Osteoblast (primary cell): ENCODE results near the gene ATP8A1. TPM values are rescaled to one million over a fixed set of nuclear protein-coding genes. Genes with fewer than 3 reads are reported as not detected.

ENCODE experiments used
- DNase-seq: peaks from one replicate; pipeline ENCODE4 v3.0.0; 2011; ENCODE audit warnings: low spot score, mixed read lengths; ENCODE audit not compliant: insufficient read length; ENCODE audit errors: missing footprints
- H2AFZ ChIP-seq: 2 replicates; pipeline ENCODE4 v1.6.0; 2011; ENCODE audit warnings: mild to moderate bottlenecking, low read length
- H3K27ac ChIP-seq: 2 replicates; pipeline ENCODE4 v1.5.1; 2011; ENCODE audit warnings: mild to moderate bottlenecking, low read depth, low read length, moderate library complexity
- H3K27me3 ChIP-seq: 2 replicates; pipeline ENCODE4 v1.6.0; 2012; ENCODE audit warnings: mild to moderate bottlenecking, control low read depth, inconsistent platforms, low read length, moderate library complexity; ENCODE audit not compliant: insufficient read depth
- H3K36me3 ChIP-seq: 2 replicates; pipeline ENCODE4 v1.5.1; 2011; ENCODE audit warnings: mild to moderate bottlenecking, low read length, control low read depth, moderate library complexity; ENCODE audit not compliant: insufficient read depth
- H3K4me1 ChIP-seq: 2 replicates; pipeline ENCODE4 v1.5.1; 2011; ENCODE audit warnings: mild to moderate bottlenecking, low read length, control low read depth, moderate library complexity; ENCODE audit not compliant: insufficient read depth
- H3K4me2 ChIP-seq: 2 replicates; pipeline ENCODE4 v1.6.0; 2011; ENCODE audit warnings: mild to moderate bottlenecking, low read length; ENCODE audit not compliant: insufficient read depth
- H3K4me3 ChIP-seq: fragments of 200-600 bp; sonication (generic); 3 replicates; pipeline ENCODE4 v1.5.1; 2012; ENCODE audit warnings: mild to moderate bottlenecking, low read length, inconsistent platforms; ENCODE audit not compliant: insufficient read depth
- H3K79me2 ChIP-seq: 2 replicates; pipeline ENCODE4 v1.6.0; 2012; ENCODE audit warnings: mild to moderate bottlenecking, low read length, control low read depth, inconsistent platforms; ENCODE audit not compliant: insufficient read depth
- H3K9me3 ChIP-seq: 2 replicates; pipeline ENCODE4 v1.5.1; 2011; ENCODE audit warnings: low read depth, low read length, control low read depth
- H4K20me1 ChIP-seq: 2 replicates; pipeline ENCODE4 v1.6.0; 2012; ENCODE audit warnings: mild to moderate bottlenecking, low read length, control low read depth; ENCODE audit not compliant: insufficient read depth
- total RNA-seq: library from RNA; depleted of rRNA; stranded (reverse); fragments of >200 nt; gene quantifications from 2 replicates; pipeline ENCODE4 v1.2.3, GENCODE V29; 2012
- TF ChIP-seq, protein P1 (sequence below): IDR thresholded peaks from 2 replicates; pipeline ENCODE4 v1.5.1; 2011; ENCODE audit warnings: mild to moderate bottlenecking, low read depth, low read length, moderate library complexity; ENCODE audit errors: extremely low read depth

ATP8A1 gene
- total RNA-seq, 1 donor: 2.5 TPM

DNA sequence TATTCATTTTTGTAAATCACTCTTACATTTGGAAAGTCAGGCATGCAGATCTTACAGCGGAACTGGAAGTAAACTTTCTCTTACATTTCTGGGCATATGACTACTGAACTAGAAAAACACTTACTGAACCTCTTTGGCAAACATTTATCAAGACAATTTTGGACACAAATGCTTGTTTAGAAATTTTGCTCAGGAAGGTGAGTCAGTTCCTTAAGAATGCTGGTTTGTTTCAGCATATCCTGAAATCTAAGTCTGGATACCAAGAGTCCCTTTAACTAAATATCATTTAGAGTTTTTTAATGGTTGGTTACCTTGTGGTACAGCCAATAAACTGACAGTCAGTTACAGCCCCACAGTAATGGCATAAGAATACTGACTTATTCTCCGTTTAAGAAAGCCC lies 244.7 kb downstream of the ATP8A1 start:
- Histone ChIP-seq H4K20me1 (no peaks in the 10 kb centered on the region), H3K4me1 (peaks cover 3% of the 10 kb centered on the region), H3K79me2 (no peaks in the 10 kb centered on the region), H3K4me3 (no peak overlapping the region), H3K27me3 (no peaks in the 10 kb centered on the region), H2AFZ (peak overlapping the region; percentile 10), H3K4me2 (peak overlapping the region; percentile 52), H3K27ac (no peak overlapping the region), H3K9me3 (no peaks in the 10 kb centered on the region), H3K36me3 (no peaks in the 10 kb centered on the region)
- TF ChIP-seq, protein P1, sequence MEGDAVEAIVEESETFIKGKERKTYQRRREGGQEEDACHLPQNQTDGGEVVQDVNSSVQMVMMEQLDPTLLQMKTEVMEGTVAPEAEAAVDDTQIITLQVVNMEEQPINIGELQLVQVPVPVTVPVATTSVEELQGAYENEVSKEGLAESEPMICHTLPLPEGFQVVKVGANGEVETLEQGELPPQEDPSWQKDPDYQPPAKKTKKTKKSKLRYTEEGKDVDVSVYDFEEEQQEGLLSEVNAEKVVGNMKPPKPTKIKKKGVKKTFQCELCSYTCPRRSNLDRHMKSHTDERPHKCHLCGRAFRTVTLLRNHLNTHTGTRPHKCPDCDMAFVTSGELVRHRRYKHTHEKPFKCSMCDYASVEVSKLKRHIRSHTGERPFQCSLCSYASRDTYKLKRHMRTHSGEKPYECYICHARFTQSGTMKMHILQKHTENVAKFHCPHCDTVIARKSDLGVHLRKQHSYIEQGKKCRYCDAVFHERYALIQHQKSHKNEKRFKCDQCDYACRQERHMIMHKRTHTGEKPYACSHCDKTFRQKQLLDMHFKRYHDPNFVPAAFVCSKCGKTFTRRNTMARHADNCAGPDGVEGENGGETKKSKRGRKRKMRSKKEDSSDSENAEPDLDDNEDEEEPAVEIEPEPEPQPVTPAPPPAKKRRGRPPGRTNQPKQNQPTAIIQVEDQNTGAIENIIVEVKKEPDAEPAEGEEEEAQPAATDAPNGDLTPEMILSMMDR: no peak
- DNase-seq: no peak

DNA sequence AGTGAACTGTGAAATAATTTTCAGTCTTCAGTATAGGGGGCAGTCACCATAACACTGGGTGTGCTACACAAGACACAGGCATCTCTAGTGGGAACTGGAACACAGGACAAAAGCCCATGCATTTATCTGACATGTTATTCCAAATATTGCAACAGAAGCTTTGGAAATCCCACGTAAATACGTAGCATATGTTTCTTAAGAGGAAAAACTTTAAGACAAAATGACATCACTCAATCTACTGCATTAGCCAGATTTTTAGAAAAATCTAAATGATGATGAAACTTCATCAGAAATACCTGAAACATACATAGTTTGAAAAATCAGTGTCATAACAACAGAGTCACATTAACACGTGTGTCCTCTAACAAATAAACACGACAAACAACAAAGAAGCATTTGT lies 245.1 kb downstream of the ATP8A1 start:
- H3K4me1 ChIP-seq: peaks cover 3% of the 10 kb centered on the region
- no peak overlapping the region for H3K4me3 ChIP-seq
- H3K36me3 ChIP-seq: no peaks in the 10 kb centered on the region
- no peaks in the 10 kb centered on the region for H3K9me3 ChIP-seq
- no peaks in the 10 kb centered on the region for H3K27me3 ChIP-seq
- H3K4me2 ChIP-seq: peak overlapping the region; percentile 52
- no peak overlapping the region for H3K27ac ChIP-seq
- H2AFZ ChIP-seq: peak overlapping the region; percentile 10
- no peak for DNase-seq
- no peaks in the 10 kb centered on the region for H4K20me1 ChIP-seq
- H3K79me2 ChIP-seq: no peaks in the 10 kb centered on the region
- TF ChIP-seq, protein P1: no peak

DNA sequence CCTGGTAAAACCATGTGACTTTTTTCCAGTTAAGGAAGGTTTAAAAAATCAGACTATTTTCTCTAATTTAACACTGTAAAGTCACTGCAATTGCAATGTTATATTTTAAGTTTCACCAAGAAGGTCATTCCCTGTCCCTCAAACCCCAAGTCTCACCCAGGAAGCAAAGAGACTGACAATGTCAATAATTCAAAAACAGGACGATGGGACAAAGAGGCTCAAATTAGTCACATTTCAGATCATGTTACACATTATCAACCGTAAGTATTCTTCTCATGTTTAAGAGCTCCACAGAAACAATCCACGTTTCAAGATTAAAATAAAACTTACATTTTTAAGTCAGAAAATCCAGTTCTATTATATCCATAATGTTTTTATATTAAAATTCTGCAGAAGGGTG lies 246.5 kb downstream of the ATP8A1 start:
- no peak overlapping the region for H3K4me3 ChIP-seq
- H3K27ac ChIP-seq: no peak overlapping the region
- H2AFZ ChIP-seq: no peak overlapping the region
- no peak overlapping the region for H3K4me2 ChIP-seq
- no peaks in the 10 kb centered on the region for H3K9me3 ChIP-seq
- no peaks in the 10 kb centered on the region for H3K27me3 ChIP-seq
- H3K4me1 ChIP-seq: peaks cover 3% of the 10 kb centered on the region
- H4K20me1 ChIP-seq: no peaks in the 10 kb centered on the region
- TF ChIP-seq, protein P1: no peak
- no peak for DNase-seq
- H3K36me3 ChIP-seq: no peaks in the 10 kb centered on the region
- no peaks in the 10 kb centered on the region for H3K79me2 ChIP-seq

DNA sequence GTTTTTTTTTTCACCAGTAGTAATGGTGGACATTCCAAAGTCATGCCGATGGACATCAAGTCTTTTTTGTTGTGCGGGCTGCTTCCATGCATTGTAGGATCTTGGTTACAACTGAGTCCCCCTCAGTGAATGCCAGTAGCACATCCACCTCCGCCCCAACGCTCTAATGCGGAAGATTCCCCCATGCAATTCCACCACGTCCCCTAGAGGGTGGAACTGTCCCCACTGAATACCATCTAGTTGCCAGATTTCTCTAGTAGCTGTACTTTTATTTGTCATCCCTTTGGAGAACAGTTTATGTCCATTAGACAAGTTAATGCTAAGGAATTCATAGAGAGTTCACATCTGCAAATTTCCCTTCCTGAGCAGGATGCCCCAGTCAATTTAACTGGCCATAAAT lies 252.9 kb downstream of the ATP8A1 start:
- Histone ChIP-seq H3K4me3 (no peak overlapping the region), H3K9me3 (no peaks in the 10 kb centered on the region), H3K27ac (no peak overlapping the region), H3K4me1 (no peaks in the 10 kb centered on the region), H3K27me3 (peaks cover 6% of the 10 kb centered on the region), H4K20me1 (no peaks in the 10 kb centered on the region), H3K4me2 (no peak overlapping the region), H2AFZ (no peak overlapping the region), H3K79me2 (no peaks in the 10 kb centered on the region), H3K36me3 (no peaks in the 10 kb centered on the region)
- DNase-seq: no peak
- TF ChIP-seq, protein P1: no peak
